NCI-H748 (cell line): ENCODE measurements around the gene IQCM.
A peak's percentile ranks its signal among the peaks of the same experiment; 100 is the strongest.
"Not testable (repeated sequence)": the region's sequence is repeated elsewhere in the genome, so short reads cannot be mapped to it uniquely, and the experiment has no call there.

Experiments used
- DNase-seq: peaks from one replicate; lab custom pipeline; 2025; ENCODE audit not compliant: unreplicated experiment; lab: John Stamatoyannopoulos, UW

Gene IQCM

DNA sequence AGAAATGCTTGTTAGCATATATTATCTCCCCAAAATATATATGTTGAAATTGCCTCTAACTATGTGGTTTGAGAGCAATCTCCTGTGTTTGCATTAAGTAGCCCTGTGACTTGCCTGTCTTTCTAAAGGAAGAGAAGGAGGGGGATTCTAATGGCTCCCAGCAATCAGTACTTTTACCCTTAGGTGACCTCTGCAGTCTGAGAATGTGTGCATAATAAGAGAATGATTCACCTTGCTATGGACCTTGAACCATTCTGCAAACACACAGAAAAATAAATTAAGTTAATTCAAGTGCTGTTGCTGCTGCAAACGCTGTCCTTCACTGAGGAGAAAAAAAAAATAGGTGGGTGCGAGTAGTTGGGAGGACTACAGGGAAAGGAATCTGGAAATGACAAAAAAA, 322.2 kb downstream of the IQCM start:
- no peak for DNase-seq

DNA sequence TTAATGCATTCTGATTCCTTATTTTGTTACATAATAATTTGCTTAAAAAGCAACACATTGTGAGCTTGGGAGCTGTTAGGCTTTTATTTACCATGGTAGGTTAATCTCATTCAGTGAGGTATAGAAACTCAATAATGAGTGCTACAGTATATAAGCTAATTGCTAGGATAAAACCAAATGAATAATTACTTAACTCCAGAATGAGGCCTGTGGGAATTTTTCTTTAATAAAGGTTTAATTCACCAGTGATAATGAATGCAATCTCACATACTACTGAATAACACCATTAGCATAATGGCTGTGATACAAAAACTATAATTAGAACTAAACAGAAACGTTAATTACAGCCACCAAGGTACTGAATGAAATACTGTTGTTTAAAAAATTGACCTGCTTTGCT, 326.3 kb downstream of the IQCM start:
- peak; percentile 37 for DNase-seq

DNA sequence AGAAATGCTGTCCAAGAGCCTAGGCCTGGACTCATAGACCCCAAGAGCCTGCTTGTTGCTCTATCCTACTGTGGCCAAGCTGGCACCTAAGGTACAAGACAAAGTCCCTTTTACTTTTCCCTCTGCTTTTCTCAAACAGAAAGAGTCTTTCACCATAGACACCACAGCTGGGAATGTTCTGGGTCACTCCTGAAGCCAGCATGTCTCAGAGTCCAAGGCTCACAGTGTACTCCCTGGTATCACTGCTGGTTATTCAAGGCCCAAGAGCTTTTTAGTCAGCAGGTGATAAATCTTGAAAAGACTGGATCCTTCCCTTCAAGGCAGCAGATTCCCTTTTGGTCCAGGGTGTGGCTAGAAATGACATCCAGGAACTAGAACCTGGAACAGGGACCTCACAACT, 328.8 kb downstream of the IQCM start:
- DNase-seq = no peak

DNA sequence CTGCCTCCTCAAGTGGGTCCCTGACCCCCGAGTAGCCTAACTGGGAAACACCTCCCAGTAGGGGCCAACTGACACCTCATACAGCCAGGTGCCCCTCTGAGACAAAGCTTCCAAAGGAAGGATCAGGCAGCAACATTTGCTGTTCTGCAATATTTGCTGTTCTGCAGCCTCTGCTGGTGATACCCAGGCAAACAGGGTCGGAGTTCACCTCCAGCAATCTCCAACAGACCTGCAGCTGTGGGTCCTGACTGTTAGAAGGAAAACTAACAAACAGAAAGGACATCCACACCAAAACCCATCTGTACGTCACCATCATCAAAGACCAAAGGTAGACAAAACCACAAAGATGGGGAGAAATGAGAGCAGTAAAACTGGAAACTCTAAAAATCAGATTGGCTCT, 347.0 kb downstream of the IQCM start:
- not testable (repeated sequence) for DNase-seq

DNA sequence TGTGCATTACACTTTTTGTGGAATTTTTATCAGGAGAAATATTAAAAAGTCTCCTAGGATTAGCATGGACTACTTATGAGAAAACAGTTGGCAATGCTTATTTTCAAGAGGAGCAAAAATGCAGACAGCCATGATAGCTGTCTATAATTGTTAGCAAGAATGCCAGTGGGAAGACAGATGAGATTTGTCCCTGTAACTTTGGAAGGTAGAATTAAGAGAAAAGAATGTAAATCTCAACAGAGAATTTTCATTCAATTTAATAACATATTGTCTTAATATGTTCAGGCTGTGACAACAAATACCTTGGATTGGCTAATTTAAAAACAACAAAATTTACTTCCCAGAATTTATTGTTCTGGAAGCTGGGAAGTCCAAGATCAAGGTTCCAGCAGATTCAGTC, 349.2 kb downstream of the IQCM start:
- DNase-seq = no peak

DNA sequence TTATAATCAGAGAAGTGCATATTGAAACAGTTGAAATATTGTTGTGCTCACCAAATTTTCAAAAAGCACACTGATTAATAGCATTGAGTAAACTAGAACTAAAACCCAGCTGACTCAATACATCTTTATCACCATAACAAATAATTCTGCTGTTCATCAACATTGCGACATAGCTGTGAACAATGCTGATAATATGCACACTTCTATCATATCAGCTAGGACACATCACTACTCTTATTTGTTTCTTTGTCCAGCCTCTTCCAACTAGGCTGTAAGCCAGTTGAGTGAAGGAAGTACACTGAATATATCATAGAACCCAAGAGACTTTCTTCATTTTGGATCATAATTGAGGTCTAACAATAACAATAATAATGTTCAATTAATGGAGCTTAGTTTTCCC, 349.7 kb downstream of the IQCM start:
- no peak for DNase-seq

DNA sequence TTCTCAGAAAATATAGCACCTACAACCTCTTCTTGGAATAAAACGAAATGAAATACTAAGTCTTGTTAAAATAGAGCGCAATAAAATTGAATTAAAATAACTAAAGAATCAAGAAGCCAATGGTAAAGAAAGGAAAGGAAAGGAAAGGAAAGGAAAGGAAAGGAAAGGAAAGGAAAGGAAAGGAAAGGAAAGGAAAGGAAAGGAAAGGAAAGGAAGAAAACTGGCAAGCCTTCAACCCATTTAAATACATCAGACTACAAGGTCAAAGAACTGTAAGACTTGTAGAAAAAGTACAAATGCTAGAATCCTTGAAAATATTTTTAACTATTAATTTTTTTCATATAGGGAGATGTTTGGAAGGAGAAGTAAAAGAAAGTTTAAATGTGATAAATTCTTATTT, 372.1 kb downstream of the IQCM start:
- no peak for DNase-seq

DNA sequence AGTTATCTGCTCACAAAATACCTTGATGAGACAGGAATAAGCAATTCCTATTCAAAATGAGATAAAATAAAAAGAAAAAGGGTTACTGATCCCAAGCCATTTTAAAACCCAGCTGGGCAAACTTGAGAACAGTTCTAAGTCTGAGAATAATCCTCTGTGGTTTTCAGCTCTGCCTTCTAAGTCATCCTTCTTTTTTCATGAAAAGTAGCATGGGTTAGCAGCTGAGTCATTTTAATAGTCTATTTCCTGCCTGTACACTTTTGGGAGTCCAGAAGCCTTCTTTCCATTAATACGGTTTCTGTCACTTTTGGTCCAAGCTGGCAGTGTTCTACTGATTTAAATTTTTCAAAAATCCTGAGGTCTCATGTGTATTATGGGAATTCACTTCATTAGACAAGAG, 374.3 kb downstream of the IQCM start:
- no peak for DNase-seq

DNA sequence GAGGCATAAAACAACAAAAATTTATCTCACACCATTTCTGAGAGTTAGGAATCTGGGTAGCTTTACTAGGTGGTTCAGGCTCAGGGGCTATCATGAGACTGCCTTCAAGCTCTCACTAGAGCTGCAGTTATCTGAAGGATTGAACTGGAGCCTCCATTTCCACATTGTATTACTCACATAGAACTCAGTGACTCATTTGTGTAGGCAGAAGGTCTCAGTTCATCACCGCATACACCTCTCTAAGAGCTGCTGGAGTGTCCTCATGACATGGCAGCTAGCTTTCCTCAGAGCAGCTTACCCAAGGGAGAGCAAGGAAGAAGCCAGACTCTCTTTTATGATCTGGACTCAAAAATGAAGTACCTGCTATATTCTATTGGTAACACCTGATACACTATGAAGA, 389.2 kb downstream of the IQCM start:
- DNase-seq = no peak

DNA sequence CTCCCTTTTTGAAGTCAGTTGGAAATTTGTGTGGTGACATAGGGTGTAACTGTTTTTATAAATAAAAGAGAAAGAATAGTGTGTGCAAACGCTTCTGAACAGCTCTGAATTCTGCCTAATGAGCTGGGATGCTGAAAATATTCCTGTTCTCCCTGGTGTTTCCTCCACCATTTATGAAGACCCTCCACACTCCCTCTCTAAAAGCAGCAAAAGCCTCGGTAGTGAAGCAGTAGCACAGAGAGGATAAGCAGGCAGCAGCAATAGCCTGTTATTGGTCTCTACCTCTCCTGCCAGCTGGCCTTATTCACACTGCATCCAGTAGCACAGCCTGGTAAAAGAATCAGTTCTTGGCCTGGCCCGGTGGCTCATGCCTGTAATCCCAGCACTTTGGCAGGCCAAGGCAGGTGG, 406.1 kb downstream of the IQCM start:
- no peak for DNase-seq

DNA sequence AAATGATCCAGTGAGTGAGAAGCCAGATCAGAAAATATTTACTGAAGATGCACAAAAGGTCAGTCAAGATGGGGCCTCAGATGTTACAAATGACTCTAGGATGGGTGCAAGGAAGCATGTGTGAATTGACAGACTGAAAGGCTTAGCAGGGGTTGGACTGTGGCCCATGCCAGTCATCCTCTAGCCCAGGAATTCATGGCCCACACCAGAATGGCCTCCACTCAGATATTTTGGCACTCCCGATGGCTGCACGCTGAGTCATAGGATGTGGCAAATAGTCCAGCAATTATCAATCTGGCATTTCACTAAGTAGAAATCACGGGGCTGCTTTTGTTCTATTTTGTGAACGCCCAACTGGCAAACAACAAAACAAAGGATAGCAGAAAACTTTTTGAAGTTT, 406.5 kb downstream of the IQCM start:
- no peak for DNase-seq

DNA sequence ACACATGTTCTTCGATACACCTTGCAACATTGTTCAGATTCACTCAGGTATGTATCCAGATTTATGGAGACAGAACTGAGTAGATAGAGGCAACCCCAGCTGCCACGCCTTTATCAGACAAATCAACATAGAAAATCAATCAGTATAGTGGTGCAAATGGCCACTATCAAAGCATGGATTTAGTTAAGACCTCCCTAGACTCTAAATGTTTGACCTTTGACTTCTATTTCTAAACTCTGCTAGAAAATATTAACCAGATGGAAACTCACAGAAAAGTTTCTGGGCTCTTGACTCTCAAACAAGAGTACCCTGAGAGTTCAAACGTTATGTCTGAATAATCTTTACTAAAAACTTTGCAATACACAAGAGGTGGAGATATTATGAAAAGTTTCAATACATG, 411.5 kb downstream of the IQCM start:
- no peak for DNase-seq

DNA sequence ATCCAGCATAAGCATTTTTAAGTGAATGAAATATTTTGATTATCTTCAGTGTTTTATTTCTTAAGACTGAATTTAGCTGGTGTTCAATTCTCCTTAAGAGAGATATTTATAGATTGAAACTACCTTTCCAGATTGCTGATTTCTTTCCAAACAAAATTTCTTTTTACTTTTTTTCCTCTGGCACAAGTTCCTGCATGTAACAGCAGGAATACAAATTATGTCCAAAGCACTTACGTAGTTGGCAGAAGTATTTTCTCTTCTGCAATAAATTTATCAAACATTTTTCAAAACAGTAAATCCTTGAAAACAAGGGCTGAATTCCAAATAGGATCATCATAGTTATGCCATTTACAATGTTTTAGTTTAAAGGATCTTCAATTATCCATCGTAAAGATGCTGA, 412.6 kb downstream of the IQCM start:
- DNase-seq = no peak

DNA sequence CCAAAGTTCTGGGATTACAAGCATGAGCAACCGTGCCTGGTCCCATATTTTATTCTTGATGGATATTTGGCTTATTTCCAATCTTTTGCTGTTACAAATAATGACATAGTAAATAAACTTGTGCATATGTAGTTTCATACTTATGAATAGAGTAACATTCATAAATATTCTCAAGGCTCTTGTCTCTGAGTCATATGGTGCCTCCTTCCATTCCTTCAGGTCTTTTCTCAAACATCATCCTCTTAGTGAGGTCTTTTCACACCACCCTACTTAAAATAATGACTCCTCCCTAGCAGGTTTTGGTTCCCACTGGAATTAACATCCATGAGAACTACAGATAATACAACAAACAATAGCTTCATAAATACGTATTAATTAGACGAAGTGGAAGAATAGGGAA, 416.6 kb downstream of the IQCM start:
- no peak for DNase-seq

DNA sequence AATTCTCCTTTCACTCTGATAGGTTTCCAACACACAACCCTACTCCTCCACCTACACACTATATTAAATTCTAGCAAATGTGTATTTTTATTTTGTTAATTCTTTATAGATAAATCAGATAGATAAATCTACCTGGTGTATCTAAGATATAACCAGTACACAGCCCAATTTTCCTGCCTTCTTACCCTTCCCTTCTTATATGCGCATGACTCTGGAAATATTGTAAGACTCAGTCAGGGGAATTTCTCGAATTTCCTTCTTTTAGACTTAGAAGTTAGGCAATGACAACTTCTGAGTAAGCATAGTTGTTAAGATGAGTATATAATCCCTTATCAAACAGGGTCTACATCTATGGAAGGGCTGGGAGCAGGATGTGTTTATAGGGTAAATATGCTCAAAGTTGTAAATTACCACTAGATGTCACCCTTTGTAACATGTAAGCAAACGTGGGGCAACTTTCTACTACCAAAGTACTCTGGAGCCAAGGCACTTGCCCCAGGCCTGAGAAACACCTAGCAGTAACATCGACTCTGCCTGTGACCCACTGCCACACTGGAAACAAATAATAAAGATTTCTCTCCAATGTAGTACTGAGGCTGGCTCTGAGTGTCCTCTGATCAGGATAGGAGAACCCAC, 444.7 kb downstream of the IQCM start:
- DNase-seq = peak; percentile 63

DNA sequence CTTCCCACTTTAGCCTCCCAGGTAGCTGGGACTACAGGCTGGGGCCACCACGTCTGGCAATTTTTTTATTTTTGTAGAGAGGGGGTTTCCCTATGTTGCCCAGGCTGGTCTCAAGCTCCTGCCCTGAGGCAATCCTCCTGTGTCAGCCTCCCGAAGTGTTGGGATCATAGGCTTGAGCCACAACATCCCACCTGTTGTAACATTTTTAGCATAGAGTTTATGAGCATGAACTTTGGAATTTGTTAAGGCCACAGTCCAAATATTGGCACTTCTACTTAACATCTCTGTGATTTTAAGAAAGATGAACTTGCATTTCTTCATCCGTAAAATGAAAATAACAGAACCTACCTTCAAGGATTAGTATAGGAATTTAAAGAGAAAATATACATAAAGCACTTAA, 445.6 kb downstream of the IQCM start:
- no peak for DNase-seq

DNA sequence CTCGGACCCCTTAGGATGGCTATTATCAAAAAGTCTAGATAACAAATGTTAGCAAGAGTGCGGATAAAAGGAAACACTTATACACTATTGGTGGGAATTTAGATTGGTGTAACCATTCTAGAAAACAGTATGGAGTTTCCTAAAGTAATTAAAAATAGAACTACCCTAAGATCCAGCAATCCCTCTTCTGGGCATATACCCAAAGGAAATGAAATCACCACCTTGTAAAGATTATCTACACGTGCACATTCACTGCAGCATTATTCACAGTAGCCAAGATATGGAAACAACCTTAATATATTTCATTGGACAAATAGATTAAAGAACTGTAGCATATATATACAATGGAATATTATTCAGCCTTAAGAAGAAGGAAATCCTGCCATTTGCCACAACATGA, 462.4 kb downstream of the IQCM start:
- no peak for DNase-seq

DNA sequence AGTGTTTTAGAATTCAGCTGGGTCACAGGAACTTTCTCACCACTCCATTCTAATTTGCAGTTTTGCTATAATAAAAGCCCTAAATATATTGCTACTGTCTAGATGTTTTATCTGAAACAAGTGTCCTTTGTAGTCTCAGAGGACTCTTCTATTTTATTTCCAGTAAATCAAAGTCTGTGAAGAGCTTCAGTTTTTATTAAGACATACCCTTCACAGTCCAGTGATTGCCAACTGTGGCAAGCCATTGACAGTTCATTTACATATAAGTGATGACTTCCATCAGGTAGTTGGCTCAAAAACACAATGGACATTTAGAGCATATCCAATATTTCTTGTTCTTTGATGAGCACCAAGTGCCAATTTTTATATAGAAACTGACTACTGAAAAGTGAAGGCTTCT, 466.1 kb downstream of the IQCM start:
- DNase-seq = no peak

DNA sequence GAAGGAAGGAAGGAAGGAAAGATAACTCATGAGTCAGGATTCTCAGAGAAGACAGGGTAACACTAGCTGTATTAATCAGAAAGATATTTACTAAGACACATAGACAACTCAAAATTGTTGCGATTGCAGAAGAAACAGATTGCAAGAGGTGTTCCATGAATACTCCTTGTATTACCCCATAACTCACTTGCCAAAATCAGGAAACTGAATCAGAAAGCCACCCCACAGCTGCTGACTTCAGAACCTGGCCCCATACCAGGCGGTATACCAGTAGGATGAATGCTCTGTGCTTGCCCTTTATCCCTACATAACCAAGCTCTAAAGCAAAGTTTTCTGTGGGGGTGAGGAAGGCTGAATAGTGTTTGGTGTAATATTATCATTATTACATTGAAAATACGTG, 468.5 kb downstream of the IQCM start:
- DNase-seq = no peak

DNA sequence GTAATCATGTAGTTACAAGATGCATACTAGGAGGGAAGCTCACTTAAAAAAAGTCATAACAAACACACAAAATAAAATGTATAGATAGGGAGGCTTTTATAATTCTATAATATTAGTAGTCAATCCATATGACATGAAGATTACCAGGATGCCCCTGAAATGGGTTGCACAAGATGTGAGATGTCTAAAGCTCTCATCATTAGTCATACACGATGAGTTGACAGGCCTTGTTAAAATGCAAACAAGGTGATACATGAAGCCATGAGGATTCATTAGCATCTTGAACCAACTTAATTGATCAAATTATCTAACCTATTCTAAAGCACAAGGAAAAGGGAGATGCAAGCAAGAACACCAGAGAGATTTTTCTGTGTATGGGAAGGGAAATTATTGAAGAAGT, 470.2 kb downstream of the IQCM start:
- DNase-seq = no peak

DNA sequence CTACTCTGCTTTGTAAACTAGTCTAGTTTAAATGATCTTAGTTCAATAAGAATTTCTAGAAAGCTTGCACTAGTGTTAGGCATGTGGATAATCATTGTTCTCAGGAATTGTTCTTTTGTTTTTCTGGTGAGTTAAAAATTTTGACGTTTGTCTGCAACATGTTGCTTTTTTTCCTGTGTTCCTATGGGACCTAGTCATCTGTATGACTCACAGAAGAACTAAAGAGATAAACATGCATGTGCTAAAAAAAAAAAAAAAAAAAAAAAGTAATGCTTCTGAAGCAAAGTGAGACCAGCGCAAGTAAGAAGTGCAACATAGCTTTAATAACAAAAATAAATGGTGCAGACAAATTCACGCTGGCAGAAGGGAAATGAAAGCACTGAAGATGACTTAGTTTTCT, 471.2 kb downstream of the IQCM start:
- no peak for DNase-seq

DNA sequence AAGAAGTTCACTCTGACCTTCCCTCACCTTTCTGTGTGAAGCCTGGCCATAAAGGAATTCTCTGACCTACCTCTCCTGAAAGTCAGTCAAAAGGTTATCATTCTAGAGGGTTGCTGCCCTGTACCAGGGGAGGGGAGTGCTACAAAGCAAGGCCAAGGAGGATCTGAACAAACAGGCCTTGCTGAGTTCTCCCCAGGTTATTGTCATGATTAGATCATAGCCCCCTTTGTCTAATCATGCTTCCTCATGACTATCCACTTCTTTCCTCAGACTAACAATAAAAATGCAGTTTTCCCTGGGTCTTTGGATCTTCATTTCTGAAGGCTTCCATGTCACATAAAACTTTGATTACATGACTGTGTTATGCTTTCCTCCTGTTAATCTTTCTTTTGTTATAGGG, 472.0 kb downstream of the IQCM start:
- DNase-seq = no peak

DNA sequence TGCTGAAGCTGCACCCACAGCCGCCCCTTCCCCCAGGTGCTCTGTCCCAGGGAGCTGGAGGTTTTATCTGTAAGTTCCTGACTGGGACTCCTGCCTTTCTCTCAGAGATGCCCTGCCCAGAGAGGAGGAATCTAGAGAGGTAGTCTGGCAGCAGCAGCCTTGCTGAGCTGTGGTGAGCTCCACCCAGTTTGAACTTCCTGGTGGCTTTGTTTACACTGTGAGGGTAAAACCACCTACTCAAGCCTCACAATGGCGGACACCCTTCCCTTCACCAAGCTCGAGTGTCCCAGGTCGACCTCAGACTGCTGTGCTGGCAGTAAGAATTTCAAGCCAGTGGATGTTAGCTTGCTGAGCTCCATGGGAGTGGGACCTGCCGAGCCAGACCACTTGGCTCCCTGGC, 474.5 kb downstream of the IQCM start:
- DNase-seq = peak; percentile 0

DNA sequence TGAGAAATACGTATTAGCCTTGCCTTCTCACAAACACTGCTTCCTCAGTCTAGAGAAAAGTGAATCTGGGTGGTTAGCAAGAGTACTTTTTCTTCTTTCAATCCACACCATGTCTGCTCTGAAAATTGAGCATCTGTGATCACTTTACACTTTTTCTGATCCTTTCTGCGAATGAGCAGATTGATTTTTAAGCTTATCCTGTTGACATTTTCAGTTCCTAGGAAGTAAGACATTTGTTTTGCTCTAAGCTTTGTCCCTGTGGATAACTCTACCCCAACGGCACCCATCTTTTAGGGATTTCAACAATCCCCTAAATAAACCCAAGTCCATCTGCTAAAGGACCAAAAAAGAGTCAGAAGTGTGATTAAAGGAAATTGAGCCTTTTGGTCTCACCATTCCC, 487.5 kb downstream of the IQCM start:
- DNase-seq = no peak
